ENCODE measurements around the gene ATP11C.

The ATP11C gene

DNA sequence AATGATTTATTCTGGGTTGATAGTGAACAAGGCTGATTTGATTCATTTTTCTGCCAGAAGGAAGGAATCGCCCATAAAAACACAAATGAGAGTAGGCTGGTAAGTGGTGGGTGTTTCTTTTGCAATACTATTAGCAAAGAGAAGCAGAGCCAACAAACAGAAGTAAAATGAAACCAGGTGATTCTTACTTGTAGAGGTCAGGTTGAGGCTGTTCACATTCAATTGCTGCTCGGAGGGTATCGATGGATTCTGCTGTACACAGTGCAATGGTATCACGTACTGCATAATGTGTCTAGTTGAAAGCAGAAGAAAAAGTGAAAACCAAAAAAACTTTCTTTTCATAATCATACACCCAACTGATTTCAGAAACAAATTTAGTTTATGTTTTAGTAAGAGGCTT lies 130.8 kb downstream of the ATP11C start:
- H3K4me1 ChIP-seq (ENCODE audit: insufficient read depth, poor library complexity, severe bottlenecking), result no peaks in the 10 kb centered on the region
- H3K4me3 ChIP-seq (ENCODE audit: severe bottlenecking), result no peak overlapping the region
- H3K27me3 ChIP-seq (ENCODE audit: insufficient read depth, poor library complexity, severe bottlenecking), result no peaks in the 10 kb centered on the region
- H3K27ac ChIP-seq (ENCODE audit: poor library complexity, severe bottlenecking), result no peak overlapping the region
- peaks cover 7% of the 10 kb centered on the region; the same call in 1 of the 2 replicates for H3K36me3 ChIP-seq (ENCODE audit: low read depth)
- TF ChIP-seq CTCF (IDR thresholded peaks at IDR 0.05; ENCODE audit: poor library complexity, severe bottlenecking), result no peak
- H3K9me3 ChIP-seq (ENCODE audit: severe bottlenecking), result no peaks in the 10 kb centered on the region
- DNase-seq (ENCODE audit: low spot score) (no peak), ATAC-seq (ENCODE audit: low read depth) (no peak)

- DNase-seq (ENCODE audit: low spot score), result no peak
- Histone ChIP-seq H3K4me1 (ENCODE audit: insufficient read depth, poor library complexity, severe bottlenecking) (no peaks in the 10 kb centered on the region), H3K9me3 (ENCODE audit: severe bottlenecking) (no peaks in the 10 kb centered on the region), H3K4me3 (ENCODE audit: severe bottlenecking) (no peak overlapping the region), H3K27ac (ENCODE audit: poor library complexity, severe bottlenecking) (no peak overlapping the region), H3K27me3 (ENCODE audit: insufficient read depth, poor library complexity, severe bottlenecking) (no peaks in the 10 kb centered on the region), H3K36me3 (ENCODE audit: low read depth) (peaks cover 7% of the 10 kb centered on the region; the same call in 1 of the 2 replicates)
- TF ChIP-seq CTCF (IDR thresholded peaks at IDR 0.05; ENCODE audit: poor library complexity, severe bottlenecking), result no peak
- ATAC-seq (ENCODE audit: low read depth), result no peak
Measured at GRCh38 chrX:139801397-139801813, 131.4 kb downstream of the ATP11C start.

- DNase-seq (ENCODE audit: low spot score) (no peak), ATAC-seq (ENCODE audit: low read depth) (no peak)
- H3K4me1 ChIP-seq (ENCODE audit: insufficient read depth, poor library complexity, severe bottlenecking), result no peaks in the 10 kb centered on the region
- H3K27ac ChIP-seq (ENCODE audit: poor library complexity, severe bottlenecking), result no peak overlapping the region
- no peak for TF ChIP-seq CTCF (IDR thresholded peaks at IDR 0.05; ENCODE audit: poor library complexity, severe bottlenecking)
- no peaks in the 10 kb centered on the region for H3K9me3 ChIP-seq (ENCODE audit: severe bottlenecking)
- H3K36me3 ChIP-seq (ENCODE audit: low read depth), result peaks cover 7% of the 10 kb centered on the region; the same call in 1 of the 2 replicates
- H3K27me3 ChIP-seq (ENCODE audit: insufficient read depth, poor library complexity, severe bottlenecking), result no peaks in the 10 kb centered on the region
- H3K4me3 ChIP-seq (ENCODE audit: severe bottlenecking), result no peak overlapping the region
Measured at GRCh38 chrX:139798701-139799100, 134.2 kb downstream of the ATP11C start.

GRCh38 chrX:139795196-139795595 lies 137.7 kb downstream of the ATP11C start:
- DNase-seq (ENCODE audit: low spot score), result no peak
- ATAC-seq (ENCODE audit: low read depth), result no peak
- H3K27ac ChIP-seq (ENCODE audit: poor library complexity, severe bottlenecking), result no peak overlapping the region

More at GRCh38 chrX:139795196-139795595, 137.7 kb downstream of the ATP11C start:
- no peaks in the 10 kb centered on the region for H3K4me1 ChIP-seq (ENCODE audit: insufficient read depth, poor library complexity, severe bottlenecking)
- H3K27me3 ChIP-seq (ENCODE audit: insufficient read depth, poor library complexity, severe bottlenecking), result no peaks in the 10 kb centered on the region
- H3K4me3 ChIP-seq (ENCODE audit: severe bottlenecking), result no peak overlapping the region
- TF ChIP-seq CTCF (IDR thresholded peaks at IDR 0.05; ENCODE audit: poor library complexity, severe bottlenecking), result no peak
- H3K36me3 ChIP-seq (ENCODE audit: low read depth), result no peaks in the 10 kb centered on the region
- H3K9me3 ChIP-seq (ENCODE audit: severe bottlenecking), result no peaks in the 10 kb centered on the region
